Activated T-cell treated with anti-CD3 and anti-CD28 coated beads for 4 hours (primary cell): ENCODE measurements around the gene TANK.
A peak's percentile ranks its signal among the peaks of the same experiment; 100 is the strongest.
"Not testable (repeated sequence)": the region's sequence is repeated elsewhere in the genome, so short reads cannot be mapped to it uniquely, and the experiment has no call there.

Experiments
- DNase-seq: peaks from one replicate; pipeline ENCODE4 v3.0.0-alpha.2; 2020

Gene TANK

GRCh38 chr2:161160226-161161073 is at the start of gene TANK:
TANK (plus strand) TSS chr2:161160428; CDS start chr2:161179663, 19,235 bp downstream.
- peak; percentile 73 for DNase-seq

- no peak for DNase-seq
Observed at GRCh38 chr2:161111531-161111930, 48.7 kb upstream of the TANK start.

- no peak for DNase-seq
Observed at GRCh38 chr2:161112908-161113307, 47.3 kb upstream of the TANK start.

- no peak for DNase-seq
Observed at GRCh38 chr2:161113693-161114575, 46.3 kb upstream of the TANK start.

GRCh38 chr2:161115205-161115604 is 45.0 kb upstream of the TANK start:
- DNase-seq: no peak

- DNase-seq: no peak
Observed at GRCh38 chr2:161115605-161116380, 44.4 kb upstream of the TANK start.

GRCh38 chr2:161116509-161116908 is 43.7 kb upstream of the TANK start:
- no peak for DNase-seq

GRCh38 chr2:161117506-161117905 is 42.7 kb upstream of the TANK start:
- DNase-seq: no peak

GRCh38 chr2:161118722-161119121 is 41.5 kb upstream of the TANK start:
- DNase-seq: no peak

GRCh38 chr2:161119483-161119882 is 40.7 kb upstream of the TANK start:
- DNase-seq: no peak

- no peak for DNase-seq
Observed at GRCh38 chr2:161120775-161121174, 39.5 kb upstream of the TANK start.

- no peak for DNase-seq
Observed at GRCh38 chr2:161121622-161122021, 38.6 kb upstream of the TANK start.

- no peak for DNase-seq
Observed at GRCh38 chr2:161122772-161123530, 37.3 kb upstream of the TANK start.

GRCh38 chr2:161123531-161124030 is 36.6 kb upstream of the TANK start:
- no peak for DNase-seq

- DNase-seq: no peak
Observed at GRCh38 chr2:161124201-161124600, 36.0 kb upstream of the TANK start.

- no peak for DNase-seq
Observed at GRCh38 chr2:161128885-161129284, 31.3 kb upstream of the TANK start.

GRCh38 chr2:161130354-161130753 is 29.9 kb upstream of the TANK start:
- no peak for DNase-seq

GRCh38 chr2:161131074-161131680 is 29.1 kb upstream of the TANK start:
- DNase-seq: no peak

GRCh38 chr2:161131804-161132203 is 28.4 kb upstream of the TANK start:
- no peak for DNase-seq

- DNase-seq: not testable (repeated sequence)
Observed at GRCh38 chr2:161132384-161132783, 27.8 kb upstream of the TANK start.

GRCh38 chr2:161133366-161133765 is 26.9 kb upstream of the TANK start:
- DNase-seq: no peak
